Measurements from ENCODE around the gene LRRC75A.

- TF ChIP-seq EZH2phosphoT487 (IDR thresholded peaks at IDR 0.05; ENCODE audit: low read depth) (no peak), CTCF (IDR thresholded peaks at IDR 0.05; ENCODE audit: low read depth, low read length) (no peak)
Observed at GRCh38 chr17:16439811-16440351, 52.1 kb downstream of the LRRC75A start.

All from OCI-LY3 (cell line).